H9 (cell line): Measurements from ENCODE around the gene AFG1L. TPM values are rescaled to one million over a fixed set of nuclear protein-coding genes. Genes with fewer than 3 reads are reported as not detected.

Experiments used
- DNase-seq: peaks from one replicate; pipeline ENCODE4 v3.0.0-alpha.2; 2017
- H2AFZ ChIP-seq: one replicate; pipeline ENCODE4 v1.6.1; 2013; ENCODE audit warnings: mild to moderate bottlenecking, low read length, control low read depth, moderate library complexity
- H2AK5ac ChIP-seq: 2 replicates; pipeline ENCODE4 v1.6.1; 2013; ENCODE audit warnings: low read length, control low read depth, mixed read lengths; ENCODE audit not compliant: insufficient read length
- H2BK120ac ChIP-seq: one replicate; pipeline ENCODE4 v1.6.1; 2013; ENCODE audit warnings: low read depth, mild to moderate bottlenecking, low read length, control low read depth, inconsistent platforms; ENCODE audit not compliant: poor library complexity, severe bottlenecking
- H2BK12ac ChIP-seq: 2 replicates; pipeline ENCODE4 v1.6.1; 2013; ENCODE audit warnings: low read length, control low read depth, mixed read lengths, low read depth; ENCODE audit not compliant: insufficient read length
- H2BK15ac ChIP-seq: 2 replicates; pipeline ENCODE4 v1.6.1; 2013; ENCODE audit warnings: low read depth, low read length, control low read depth
- H2BK20ac ChIP-seq: one replicate; pipeline ENCODE4 v1.6.1; 2013; ENCODE audit warnings: low read depth, mild to moderate bottlenecking, low read length, control low read depth, inconsistent platforms; ENCODE audit not compliant: poor library complexity, severe bottlenecking
- H2BK5ac ChIP-seq: 2 replicates; pipeline ENCODE4 v1.6.1; 2013; ENCODE audit warnings: low read length, control low read depth, mixed read lengths; ENCODE audit not compliant: insufficient read length
- H3K14ac ChIP-seq: 2 replicates; pipeline ENCODE4 v1.6.1; 2013; ENCODE audit warnings: low read length, control low read depth; ENCODE audit not compliant: insufficient read depth
- H3K18ac ChIP-seq: 2 replicates; pipeline ENCODE4 v1.6.1; 2013; ENCODE audit warnings: low read depth, mild to moderate bottlenecking, mixed read lengths, low read length, control low read depth; ENCODE audit not compliant: insufficient read length
- H3K23ac ChIP-seq: 2 replicates; pipeline ENCODE4 v1.6.1; 2013; ENCODE audit warnings: low read length, control low read depth, mixed read lengths, low read depth; ENCODE audit not compliant: insufficient read length
- H3K23me2 ChIP-seq: 2 replicates; pipeline ENCODE4 v1.6.1; 2013; ENCODE audit warnings: low read depth, mild to moderate bottlenecking, mixed read lengths, low read length, control low read depth; ENCODE audit not compliant: insufficient read length, poor library complexity, severe bottlenecking
- H3K27ac ChIP-seq: 2 replicates; pipeline ENCODE4 v1.5.1; 2013; ENCODE audit warnings: low read length, control low read depth, mixed read lengths, low read depth; ENCODE audit not compliant: insufficient read length
- H3K27me3 ChIP-seq: 2 replicates; pipeline ENCODE4 v1.6.1; 2013; ENCODE audit warnings: low read length, control low read depth, inconsistent platforms; ENCODE audit not compliant: insufficient read depth
- H3K4ac ChIP-seq: 2 replicates; pipeline ENCODE4 v1.6.1; 2013; ENCODE audit warnings: low read depth, mild to moderate bottlenecking, control low read depth, inconsistent platforms, low read length, moderate library complexity
- H3K4me1 ChIP-seq: 2 replicates; pipeline ENCODE4 v1.6.1; 2013; ENCODE audit warnings: low read length, control low read depth, inconsistent platforms; ENCODE audit not compliant: insufficient read depth
- H3K4me2 ChIP-seq: 2 replicates; pipeline ENCODE4 v1.6.1; 2013; ENCODE audit warnings: low read length, control low read depth, mixed read lengths; ENCODE audit not compliant: insufficient read length, insufficient read depth
- H3K56ac ChIP-seq: 2 replicates; pipeline ENCODE4 v1.6.1; 2013; ENCODE audit warnings: low read depth, mild to moderate bottlenecking, mixed read lengths, low read length, control low read depth; ENCODE audit not compliant: insufficient read length
- H3K79me1 ChIP-seq: 2 replicates; pipeline ENCODE4 v1.6.1; 2013; ENCODE audit warnings: low read depth, mild to moderate bottlenecking, moderate library complexity, low read length, control low read depth, inconsistent platforms; ENCODE audit not compliant: insufficient read depth, poor library complexity, severe bottlenecking
- H3K79me2 ChIP-seq: 2 replicates; pipeline ENCODE4 v1.6.1; 2013; ENCODE audit warnings: low read length, control low read depth, inconsistent platforms; ENCODE audit not compliant: insufficient read depth
- H3K9ac ChIP-seq: 2 replicates; pipeline ENCODE4 v1.6.1; 2013; ENCODE audit warnings: low read length, control low read depth, mixed read lengths; ENCODE audit not compliant: insufficient read length; ENCODE audit errors: extremely low read depth
- H3K9me3 ChIP-seq: one replicate; pipeline ENCODE4 v1.6.1; 2013; ENCODE audit warnings: low read depth, low read length, inconsistent platforms; ENCODE audit not compliant: control insufficient read depth
- H3T11ph ChIP-seq: one replicate; pipeline ENCODE4 v1.6.1; 2013; ENCODE audit warnings: mild to moderate bottlenecking, low read length, control low read depth, inconsistent platforms
- H4K20me1 ChIP-seq: one replicate; pipeline ENCODE4 v1.6.1; 2013; ENCODE audit not compliant: control insufficient read depth, insufficient read length, insufficient read depth
- H4K5ac ChIP-seq: 2 replicates; pipeline ENCODE4 v1.6.1; 2013; ENCODE audit warnings: low read depth, mild to moderate bottlenecking, mixed read lengths, low read length, control low read depth; ENCODE audit not compliant: insufficient read length
- H4K8ac ChIP-seq: replicated peaks from 2 replicates; pipeline ENCODE4 v1.6.1; 2013; ENCODE audit warnings: low read length, control low read depth, mixed read lengths, low read depth; ENCODE audit not compliant: insufficient read length
- H4K91ac ChIP-seq: 2 replicates; pipeline ENCODE4 v1.6.1; 2013; ENCODE audit warnings: low read depth, mild to moderate bottlenecking, moderate library complexity, mixed read lengths, low read length, control low read depth; ENCODE audit not compliant: insufficient read length
- H3K27ac Mint-ChIP-seq, 3 experiments: 2 replicates in 2 of 3; 3 replicates in 1 of 3; pipeline ENCODE4 v1.8.0; 2020 to 2021; ENCODE audit warnings: mixed read lengths in 3 of 3, mild to moderate bottlenecking in 1 of 3, moderate library complexity in 1 of 3
- H3K27me3 Mint-ChIP-seq: 2 replicates; pipeline ENCODE4 v1.8.0; 2021; ENCODE audit warnings: low read depth, mild to moderate bottlenecking, moderate library complexity, mixed read lengths
- H3K36me3 Mint-ChIP-seq, 3 experiments: 2 replicates in 2 of 3; 3 replicates in 1 of 3; pipeline ENCODE4 v1.8.0; 2020 to 2021; ENCODE audit warnings: low read depth in 3 of 3, mixed read lengths in 3 of 3; ENCODE audit not compliant: insufficient read depth in 1 of 3
- H3K4me1 Mint-ChIP-seq, 2 experiments: 2 replicates each; pipeline ENCODE4 v1.8.0; 2020; ENCODE audit warnings: mixed read lengths in 2 of 2
- H3K4me3 Mint-ChIP-seq, 2 experiments: 2 replicates in 1 of 2; 3 replicates in 1 of 2; pipeline ENCODE4 v1.8.0; 2020 to 2021; ENCODE audit warnings: mild to moderate bottlenecking in 2 of 2, mixed read lengths in 2 of 2, moderate library complexity in 1 of 2
- H3K9me3 Mint-ChIP-seq, 2 experiments: 2 replicates in 1 of 2; 3 replicates in 1 of 2; pipeline ENCODE4 v1.8.0; 2020; ENCODE audit warnings: mild to moderate bottlenecking in 2 of 2, mixed read lengths in 2 of 2, moderate library complexity in 1 of 2
- CTCF ChIP-seq: fragments of 200-600 bp; sonication (generic); conservative IDR thresholded peaks from 3 replicates; pipeline ENCODE4 v1.8.0; 2021; ENCODE audit warnings: antibody characterized with exemption, mild to moderate bottlenecking
- WGBS: extraction: QIAGEN DNeasy Blood & Tissue Kit; methylation state at CpG from one replicate; pipeline ENCODE4 v1.1.7; 2013; ENCODE audit warnings: missing lambda C conversion rate, low lambda C conversion rate, mixed read lengths; ENCODE audit not compliant: insufficient read length; ENCODE audit errors: extremely low coverage; 5-methylcytosine and 5-hydroxymethylcytosine counted together
- total RNA-seq: library from RNA; stranded (reverse); gene quantifications from 2 replicates; pipeline ENCODE4 v1.2.1, GENCODE V29; 2021

AFG1L gene
- total RNA-seq, 1 experiment from 2014 or later: 4.7 TPM

- no peak overlapping the region; a peak in 1 of 7 replicates for H3K27ac Mint-ChIP-seq
- no peak for TF ChIP-seq CTCF
- no peaks in the 10 kb centered on the region for H3K79me2 ChIP-seq
- no peaks in the 10 kb centered on the region for H3K9me3 ChIP-seq
- no peak overlapping the region for H3K14ac ChIP-seq
- H3K27me3 Mint-ChIP-seq: peaks cover 6% of the 10 kb centered on the region
- no peaks in the 10 kb centered on the region for H3K23me2 ChIP-seq
- H3K23ac ChIP-seq: no peak overlapping the region
- DNase-seq: no peak
- H3K9ac ChIP-seq: no peak overlapping the region
- H2BK20ac ChIP-seq: no peak overlapping the region
- H3T11ph ChIP-seq: no peak overlapping the region
- H3K4me1 Mint-ChIP-seq: peaks cover 13 to 16% of the 10 kb centered on the region in 2 experiments
- no peaks in the 10 kb centered on the region for H3K79me1 ChIP-seq
- H2AFZ ChIP-seq: no peak overlapping the region
- H3K27me3 ChIP-seq: no peaks in the 10 kb centered on the region
- no peak overlapping the region for H3K4ac ChIP-seq
- no peak overlapping the region for H2BK12ac ChIP-seq
- no peak overlapping the region for H4K8ac ChIP-seq
- peaks cover 6 to 8% of the 10 kb centered on the region in 2 experiments; a peak in 4 of 5 replicates for H3K9me3 Mint-ChIP-seq
- H3K56ac ChIP-seq: no peak overlapping the region
- H3K18ac ChIP-seq: no peak overlapping the region
- H3K4me2 ChIP-seq: no peak overlapping the region
- no peak overlapping the region for H3K27ac ChIP-seq
- no peak overlapping the region for H4K5ac ChIP-seq
- H2BK15ac ChIP-seq: no peak overlapping the region
- H4K20me1 ChIP-seq: no peaks in the 10 kb centered on the region
- H3K36me3 Mint-ChIP-seq: peaks cover 0 to 6% (median 0%) of the 10 kb centered on the region in 3 experiments; a peak in 1 of 7 replicates
- no peak overlapping the region for H3K4me3 Mint-ChIP-seq
- no CpG with 5 or more reads among the region's 7 CpGs for WGBS
- peaks cover 2% of the 10 kb centered on the region; the same call in 1 of the 2 replicates for H3K4me1 ChIP-seq
- H2BK5ac ChIP-seq: no peak overlapping the region
- no peak overlapping the region for H2AK5ac ChIP-seq
- H2BK120ac ChIP-seq: no peak overlapping the region
- no peak overlapping the region for H4K91ac ChIP-seq
Observed at GRCh38 chr6:108543175-108543940, 248.5 kb downstream of the AFG1L start.
